Left lung (tissue), 10 donors: Measurements from ENCODE around the gene WNT3A. TPM values are rescaled to one million over a fixed set of nuclear protein-coding genes. Genes with fewer than 3 reads are reported as not detected.

Experiments
- ATAC-seq: fragments of 200-7000 bp; cut with Tn5 transposase; one replicate; pipeline ENCODE4 v1.9.1; 2020; ENCODE audit warnings: moderate library complexity
- DNase-seq, 4 donors: peaks; one replicate each; pipeline ENCODE4 v3.0.0-alpha.2; 2013 to 2020
- H3K27ac ChIP-seq, 2 donors: fragments of 200-600 bp; sonication (generic) in 1 of 2; one replicate each; pipeline versions ENCODE4 v1.5.0 to v1.8.0; 2020 to 2021
- H3K27me3 ChIP-seq, 2 donors: fragments of 200-600 bp; sonication (generic) in 1 of 2; one replicate each; pipeline versions ENCODE4 v1.5.0 to v1.8.0; 2020 to 2021
- H3K36me3 ChIP-seq, 2 donors: fragments of 200-600 bp; sonication (generic) in 1 of 2; one replicate each; pipeline versions ENCODE4 v1.5.0 to v1.8.0; 2020 to 2021
- H3K4me1 ChIP-seq, 2 donors: fragments of 200-600 bp; one replicate each; pipeline ENCODE4 v1.8.0; 2021
- H3K4me3 ChIP-seq, 2 donors: fragments of 200-600 bp; sonication (generic) in 1 of 2; one replicate each; pipeline versions ENCODE4 v1.5.0 to v1.8.0; 2020 to 2021; ENCODE audit warnings: mild to moderate bottlenecking in 1 of 2
- H3K9me3 ChIP-seq, 2 donors: fragments of 200-600 bp; sonication (generic) in 1 of 2; one replicate each; pipeline versions ENCODE4 v1.5.0 to v1.8.0; 2020 to 2021
- CTCF ChIP-seq, 2 donors: fragments of 200-600 bp; sonication (generic) in 1 of 2; IDR thresholded peaks; one replicate each; pipeline versions ENCODE4 v1.5.0 to v1.8.0; 2021; ENCODE audit warnings: antibody characterized with exemption in 2 of 2
- intact Hi-C, 2 donors: fragments of 100-400 bp; cut with DNase I; formaldehyde crosslinking; loops; one replicate each; pipeline versions ENCODE4 v1.11.2 to v1.14.2; 2022
- polyA plus RNA-seq, 6 donors: library from polyadenylated mRNA; unstranded; fragments of 120-200 nt; gene quantifications; one replicate each; pipeline ENCODE4 v1.2.1, GENCODE V29; 2013; ENCODE audit not compliant: insufficient read length in 6 of 6
- total RNA-seq, 2 donors: library from RNA; stranded (reverse); fragmentation: NEBNext Ultra II Directional; extraction: Animal tissue kit (Norgen Biotek cat#: 25700); gene quantifications; one replicate each; pipeline ENCODE4 v1.2.1, GENCODE V29; 2021
- donor health status: DM: no; HTN: yes; CAD: no.
- donor health status: DM: no; HTN: no; CAD: no.

WNT3A gene
- total and polyA plus RNA-seq, 8 donors, result 0.06 to 1.5 (median 0.11) TPM; not detected in 2

GRCh38 chr1:227996187-227996950 lies 10.4 kb upstream of the WNT3A start:
- H3K27ac ChIP-seq, result no peak overlapping the region
- H3K4me1 ChIP-seq, result no peaks in the 10 kb centered on the region
- DNase-seq (peak in 1 of 4 donors; percentile 71), ATAC-seq (peak; percentile 86)
- intact Hi-C loops, result no loop called here
- H3K4me3 ChIP-seq, result no peak overlapping the region
- no peaks in the 10 kb centered on the region for H3K36me3 ChIP-seq
- peaks cover 0 to 12% of the 10 kb centered on the region in 2 donors for H3K27me3 ChIP-seq
- H3K9me3 ChIP-seq, result peaks cover 0 to 13% of the 10 kb centered on the region in 2 donors
- no peak for TF ChIP-seq CTCF (IDR thresholded peaks at IDR 0.05)

GRCh38 chr1:227998374-227999055 lies 8.3 kb upstream of the WNT3A start:
- H3K4me3 ChIP-seq, result no peak overlapping the region
- DNase-seq (no peak), ATAC-seq (no peak)
- no peaks in the 10 kb centered on the region for H3K4me1 ChIP-seq
- intact Hi-C loops, result no loop called here
- peaks cover 0 to 31% of the 10 kb centered on the region in 2 donors for H3K27me3 ChIP-seq
- TF ChIP-seq CTCF (IDR thresholded peaks at IDR 0.05), result no peak
- H3K9me3 ChIP-seq, result peaks cover 0 to 13% of the 10 kb centered on the region in 2 donors
- no peaks in the 10 kb centered on the region for H3K36me3 ChIP-seq
- no peak overlapping the region for H3K27ac ChIP-seq

- intact Hi-C loops, result no loop called here
- Histone ChIP-seq H3K4me3 (no peak overlapping the region), H3K4me1 (no peaks in the 10 kb centered on the region), H3K36me3 (no peaks in the 10 kb centered on the region), H3K9me3 (peaks cover 0 to 13% of the 10 kb centered on the region in 2 donors), H3K27me3 (peaks cover 4 to 39% of the 10 kb centered on the region in 2 donors), H3K27ac (no peak overlapping the region)
- ATAC-seq (peak; percentile 93), DNase-seq (peak; percentile 28 to 84 (median 75))
- peak; percentile 63 to 77 for TF ChIP-seq CTCF (IDR thresholded peaks at IDR 0.05)
Observed at GRCh38 chr1:227999056-227999930, 7.5 kb upstream of the WNT3A start.

GRCh38 chr1:228000416-228000815 lies 6.4 kb upstream of the WNT3A start:
- H3K36me3 ChIP-seq, result no peaks in the 10 kb centered on the region
- no peak for TF ChIP-seq CTCF (IDR thresholded peaks at IDR 0.05)
- H3K27ac ChIP-seq, result no peak overlapping the region
- H3K4me1 ChIP-seq, result no peaks in the 10 kb centered on the region
- no peak for DNase-seq
- ATAC-seq, result no peak
- intact Hi-C loops, result no loop called here
- H3K27me3 ChIP-seq, result peaks cover 16 to 50% of the 10 kb centered on the region in 2 donors
- no peak overlapping the region for H3K4me3 ChIP-seq
- H3K9me3 ChIP-seq, result peaks cover 0 to 13% of the 10 kb centered on the region in 2 donors
